Measurements from ENCODE around the gene EGLN1.

EGLN1 gene

GRCh38 chr1:231364192-231364591 is 57.9 kb downstream of the EGLN1 start:
- no peak for TF ChIP-seq NFIC (IDR thresholded peaks at IDR 0.05)
- TF ChIP-seq CREB1 (IDR thresholded peaks at IDR 0.05; ENCODE audit: low read depth), result no peak
- no peak for TF ChIP-seq REST (IDR thresholded peaks at IDR 0.05; ENCODE audit: low read depth)
- no peak for TF ChIP-seq TEAD4 (IDR thresholded peaks at IDR 0.05)

- no peak for TF ChIP-seq ZBTB7A (IDR thresholded peaks at IDR 0.05; ENCODE audit: low read depth)
- no peak for TF ChIP-seq RAD21 (IDR thresholded peaks at IDR 0.05; ENCODE audit: low read depth)
- TF ChIP-seq CEBPB (IDR thresholded peaks at IDR 0.05), result no peak
Observed at GRCh38 chr1:231363624-231364023, 58.5 kb downstream of the EGLN1 start.

- no peak for TF ChIP-seq USF1 (IDR thresholded peaks at IDR 0.05)
Observed at GRCh38 chr1:231362325-231362724, 59.8 kb downstream of the EGLN1 start.

GRCh38 chr1:231359113-231359512 is 63.0 kb downstream of the EGLN1 start:
- TF ChIP-seq FOXM1 (IDR thresholded peaks at IDR 0.05; ENCODE audit: borderline replicate concordance, low read depth) (no peak), USF1 (IDR thresholded peaks at IDR 0.05) (no peak), ZBTB7A (IDR thresholded peaks at IDR 0.05; ENCODE audit: low read depth) (no peak), TCF12 (IDR thresholded peaks at IDR 0.05; ENCODE audit: low read depth) (no peak), TAF1 (IDR thresholded peaks at IDR 0.05; ENCODE audit: low read depth) (no peak), REST (IDR thresholded peaks at IDR 0.05; ENCODE audit: low read depth) (no peak), EP300 (IDR thresholded peaks at IDR 0.05; ENCODE audit: borderline replicate concordance) (no peak), CEBPB (IDR thresholded peaks at IDR 0.05) (no peak), EGR1 (IDR thresholded peaks at IDR 0.05) (no peak), NFIC (IDR thresholded peaks at IDR 0.05) (no peak), CREB1 (IDR thresholded peaks at IDR 0.05; ENCODE audit: low read depth) (no peak), YY1 (IDR thresholded peaks at IDR 0.05; ENCODE audit: low read depth) (no peak), RAD21 (IDR thresholded peaks at IDR 0.05; ENCODE audit: low read depth) (no peak)

GRCh38 chr1:231357831-231358354 is 64.2 kb downstream of the EGLN1 start:
- TF ChIP-seq EGR1 (IDR thresholded peaks at IDR 0.05) (no peak), RAD21 (IDR thresholded peaks at IDR 0.05; ENCODE audit: low read depth) (peak; percentile 90), CEBPB (IDR thresholded peaks at IDR 0.05) (no peak)

GRCh38 chr1:231357187-231357772 is 64.8 kb downstream of the EGLN1 start:
- TF ChIP-seq RAD21 (IDR thresholded peaks at IDR 0.05; ENCODE audit: low read depth) (no peak), TEAD4 (IDR thresholded peaks at IDR 0.05) (no peak), TCF12 (IDR thresholded peaks at IDR 0.05; ENCODE audit: low read depth) (no peak), EP300 (IDR thresholded peaks at IDR 0.05; ENCODE audit: borderline replicate concordance) (no peak)

GRCh38 chr1:231355171-231355570 is 66.9 kb downstream of the EGLN1 start:
- TF ChIP-seq CREB1 (IDR thresholded peaks at IDR 0.05; ENCODE audit: low read depth) (no peak), TAF1 (IDR thresholded peaks at IDR 0.05; ENCODE audit: low read depth) (no peak), CEBPB (IDR thresholded peaks at IDR 0.05) (no peak), USF1 (IDR thresholded peaks at IDR 0.05) (no peak), REST (IDR thresholded peaks at IDR 0.05; ENCODE audit: low read depth) (no peak), NFIC (IDR thresholded peaks at IDR 0.05) (no peak), TEAD4 (IDR thresholded peaks at IDR 0.05) (no peak), MAX (IDR thresholded peaks at IDR 0.05) (no peak), TCF12 (IDR thresholded peaks at IDR 0.05; ENCODE audit: low read depth) (no peak), YY1 (IDR thresholded peaks at IDR 0.05; ENCODE audit: low read depth) (no peak), FOXM1 (IDR thresholded peaks at IDR 0.05; ENCODE audit: borderline replicate concordance, low read depth) (no peak), EP300 (IDR thresholded peaks at IDR 0.05; ENCODE audit: borderline replicate concordance) (no peak), ZBTB7A (IDR thresholded peaks at IDR 0.05; ENCODE audit: low read depth) (no peak), EGR1 (IDR thresholded peaks at IDR 0.05) (no peak), RAD21 (IDR thresholded peaks at IDR 0.05; ENCODE audit: low read depth) (no peak)
